Suprapubic skin (tissue), 4 donors: ENCODE measurements around the gene NKX3-2. TPM values are rescaled to one million over a fixed set of nuclear protein-coding genes. Genes with fewer than 3 reads are reported as not detected.
A peak's percentile ranks its signal among the peaks of the same experiment; 100 is the strongest.

Experiments used
- DNase-seq, 2 donors: peaks; one replicate each; pipeline ENCODE4 v3.0.0-alpha.2; 2019; ENCODE audit warnings: low spot score in 2 of 2
- H3K27ac ChIP-seq: fragments of 200-600 bp; sonication (generic); one replicate; pipeline ENCODE4 v1.5.1; 2019
- H3K27me3 ChIP-seq: fragments of 200-600 bp; sonication (generic); one replicate; pipeline ENCODE4 v1.5.1; 2019
- H3K36me3 ChIP-seq: fragments of 200-600 bp; sonication (generic); one replicate; pipeline ENCODE4 v1.5.1; 2019
- H3K4me1 ChIP-seq: fragments of 200-600 bp; sonication (generic); one replicate; pipeline ENCODE4 v1.5.1; 2019
- H3K4me3 ChIP-seq: fragments of 200-600 bp; sonication (generic); one replicate; pipeline ENCODE4 v1.5.1; 2019; ENCODE audit warnings: mild to moderate bottlenecking
- H3K9me3 ChIP-seq: fragments of 200-600 bp; sonication (generic); one replicate; pipeline ENCODE4 v1.5.1; 2019
- CTCF ChIP-seq, 2 donors: fragments of 200-600 bp in 1 of 2; fragments of 450-650 bp in 1 of 2; sonication (generic) in 1 of 2; IDR thresholded peaks; one replicate each; pipeline ENCODE4 v1.5.1; 2016 to 2019; ENCODE audit warnings: antibody characterized with exemption in 2 of 2, mild to moderate bottlenecking in 1 of 2, moderate library complexity in 1 of 2
- EP300 ChIP-seq: sonication (generic); formaldehyde crosslinking; IDR thresholded peaks from one replicate; pipeline ENCODE4 v1.6.1; 2017; ENCODE audit warnings: antibody characterized with exemption
- POLR2A ChIP-seq, 2 donors: fragments of 450-650 bp; IDR thresholded peaks; one replicate each; pipeline ENCODE4 v1.6.1; 2017; ENCODE audit warnings: antibody characterized with exemption in 2 of 2, mild to moderate bottlenecking in 2 of 2, moderate library complexity in 2 of 2
- POLR2AphosphoS5 ChIP-seq, 3 donors: sonication (generic); formaldehyde crosslinking; IDR thresholded peaks; one replicate each; pipeline ENCODE4 v1.6.1; 2017; ENCODE audit warnings: antibody characterized with exemption in 3 of 3
- WGBS: methylation state at CpG from one replicate; pipeline ENCODE4 v1.1.5; 2018; 5-methylcytosine and 5-hydroxymethylcytosine counted together
- total RNA-seq, 4 donors: library from RNA; depleted of rRNA; stranded (reverse); fragments of >200 nt; gene quantifications; one replicate each; pipeline ENCODE4 v1.1.0, GENCODE V29; 2016

The NKX3-2 gene
- total RNA-seq, 4 donors from 2014 or later: 0.24 to 0.26 TPM; not detected in 2

- H3K9me3 ChIP-seq: no peaks in the 10 kb centered on the region
- WGBS: 12% methylated on average over 30 of the region's 35 CpGs
- H3K4me3 ChIP-seq: peak overlapping the region; percentile 48
- TF ChIP-seq EP300 (no peak), POLR2A (IDR thresholded peaks at IDR 0.05) (no peak), POLR2AphosphoS5 (IDR thresholded peaks at IDR 0.05) (no peak), CTCF (IDR thresholded peaks at IDR 0.05) (no peak)
- DNase-seq: no peak
- peaks cover 45% of the 10 kb centered on the region for H3K4me1 ChIP-seq
- no peak overlapping the region for H3K27ac ChIP-seq
- H3K27me3 ChIP-seq: peaks cover 83% of the 10 kb centered on the region
- no peaks in the 10 kb centered on the region for H3K36me3 ChIP-seq
These were observed 4.0 kb upstream of the NKX3-2 start for GRCh38 chr4:13548059-13548983.

GRCh38 chr4:13547485-13548041 is 3.3 kb upstream of the NKX3-2 start:
- peaks cover 45% of the 10 kb centered on the region for H3K4me1 ChIP-seq
- no peaks in the 10 kb centered on the region for H3K9me3 ChIP-seq
- no peak for TF ChIP-seq CTCF (IDR thresholded peaks at IDR 0.05)
- no peak for TF ChIP-seq EP300
- TF ChIP-seq POLR2AphosphoS5 (IDR thresholded peaks at IDR 0.05): no peak
- no peak for TF ChIP-seq POLR2A (IDR thresholded peaks at IDR 0.05)
- no peaks in the 10 kb centered on the region for H3K36me3 ChIP-seq
- peaks cover 86% of the 10 kb centered on the region for H3K27me3 ChIP-seq
- whole genome bisulfite sequencing: under 1% methylated on average over 22 of the region's 56 CpGs
- DNase-seq: no peak
- H3K4me3 ChIP-seq: peak overlapping the region; percentile 48
- H3K27ac ChIP-seq: no peak overlapping the region

GRCh38 chr4:13546941-13547484 is 2.7 kb upstream of the NKX3-2 start:
- DNase-seq: no peak
- H3K27me3 ChIP-seq: peaks cover 90% of the 10 kb centered on the region
- peak overlapping the region; percentile 48 for H3K4me3 ChIP-seq
- WGBS: 6% methylated on average over 38 of the region's 54 CpGs
- H3K36me3 ChIP-seq: no peaks in the 10 kb centered on the region
- TF ChIP-seq EP300: no peak
- no peaks in the 10 kb centered on the region for H3K9me3 ChIP-seq
- peaks cover 50% of the 10 kb centered on the region for H3K4me1 ChIP-seq
- H3K27ac ChIP-seq: no peak overlapping the region

GRCh38 chr4:13546142-13546940 is 2.0 kb upstream of the NKX3-2 start:
- no peak for DNase-seq
- Histone ChIP-seq H3K4me3 (peak overlapping the region; percentile 48), H3K27me3 (peaks cover 96% of the 10 kb centered on the region), H3K36me3 (no peaks in the 10 kb centered on the region), H3K27ac (no peak overlapping the region), H3K4me1 (peaks cover 55% of the 10 kb centered on the region), H3K9me3 (no peaks in the 10 kb centered on the region)
- no peak for TF ChIP-seq CTCF (IDR thresholded peaks at IDR 0.05)
- no peak for TF ChIP-seq EP300
- no peak for TF ChIP-seq POLR2A (IDR thresholded peaks at IDR 0.05)
- TF ChIP-seq POLR2AphosphoS5 (IDR thresholded peaks at IDR 0.05): no peak
- 25% methylated on average over 18 of the region's 18 CpGs for WGBS

- DNase-seq: no peak
- H3K4me3 ChIP-seq: no peak overlapping the region
- TF ChIP-seq EP300 (no peak), CTCF (IDR thresholded peaks at IDR 0.05) (no peak), POLR2AphosphoS5 (IDR thresholded peaks at IDR 0.05) (no peak), POLR2A (IDR thresholded peaks at IDR 0.05) (no peak)
- H3K27me3 ChIP-seq: peaks cover 100% of the 10 kb centered on the region
- H3K36me3 ChIP-seq: no peaks in the 10 kb centered on the region
- no peaks in the 10 kb centered on the region for H3K9me3 ChIP-seq
- 17% methylated on average over 8 of the region's 8 CpGs for WGBS
- peaks cover 63% of the 10 kb centered on the region for H3K4me1 ChIP-seq
- H3K27ac ChIP-seq: no peak overlapping the region
These were observed 1.1 kb upstream of the NKX3-2 start for GRCh38 chr4:13545394-13545808.
